GM23248 (cell line): ENCODE results near the gene BACE1-AS.

ENCODE experiments used
- EZH2 ChIP-seq: fragments of 200-600 bp; sonication (generic); IDR thresholded peaks from 2 replicates; pipeline ENCODE4 v1.6.1; 2018; ENCODE audit warnings: antibody characterized with exemption, mild to moderate bottlenecking; ENCODE audit not compliant: insufficient read depth, poor library complexity, severe bottlenecking
- EZH2phosphoT487 ChIP-seq: fragments of 200-600 bp; sonication (generic); IDR thresholded peaks from 2 replicates; pipeline ENCODE4 v1.6.1; 2018; ENCODE audit warnings: antibody characterized with exemption, moderate library complexity, mild to moderate bottlenecking, low read depth; ENCODE audit not compliant: insufficient read depth

DNA sequence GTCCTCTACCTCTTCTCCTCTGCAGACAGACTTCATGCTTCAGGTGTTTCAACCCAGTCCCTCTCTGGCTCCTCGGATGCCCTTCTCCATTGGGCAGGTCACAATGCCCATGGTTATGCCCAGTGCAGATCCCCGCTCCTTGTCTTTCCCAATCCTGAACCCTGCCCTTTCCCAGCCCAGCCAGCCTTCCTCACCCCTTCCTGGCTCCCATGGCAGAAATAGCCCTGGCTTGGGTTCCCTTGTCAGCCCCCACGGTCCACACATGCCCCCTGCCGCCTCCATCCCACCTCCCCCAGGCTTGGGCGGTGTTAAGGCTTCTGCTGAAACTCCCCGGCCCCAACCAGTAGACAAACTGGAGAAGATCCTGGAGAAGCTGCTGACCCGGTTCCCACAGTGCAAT is 9.3 kb upstream of the BACE1-AS start:
- TF ChIP-seq EZH2 (no peak), EZH2phosphoT487 (no peak)
